HG03060 (cell line): ENCODE data around the gene HTR7.

Source experiments
- ATAC-seq: cut with Tn5 transposase; IDR thresholded peaks from one replicate; pipeline ENCODE4 v1.9.1; 2021; ENCODE audit warnings: low read depth, moderate number of reproducible peaks; ENCODE audit not compliant: unreplicated experiment

HTR7 gene

GRCh38 chr10:90745565-90745964 lies 112.3 kb downstream of the HTR7 start:
- no peak for ATAC-seq

- no peak for ATAC-seq
Measured at GRCh38 chr10:90743291-90743690, 114.5 kb downstream of the HTR7 start.

GRCh38 chr10:90741926-90742565 lies 115.8 kb downstream of the HTR7 start:
- no peak for ATAC-seq

- ATAC-seq: no peak
Measured at GRCh38 chr10:90740265-90740664, 117.6 kb downstream of the HTR7 start.

- ATAC-seq: no peak
Measured at GRCh38 chr10:90738885-90739284, 119.0 kb downstream of the HTR7 start.

GRCh38 chr10:90734415-90734814 lies 123.4 kb downstream of the HTR7 start:
- no peak for ATAC-seq

- ATAC-seq: no peak
Measured at GRCh38 chr10:90732581-90732980, 125.3 kb downstream of the HTR7 start.

GRCh38 chr10:90723416-90724068 lies 134.3 kb downstream of the HTR7 start:
- ATAC-seq: no peak

GRCh38 chr10:90722832-90723231 lies 135.0 kb downstream of the HTR7 start:
- no peak for ATAC-seq

GRCh38 chr10:90718182-90718581 lies 139.7 kb downstream of the HTR7 start:
- ATAC-seq: no peak

- no peak for ATAC-seq
Measured at GRCh38 chr10:90712529-90712928, 145.3 kb downstream of the HTR7 start.

- ATAC-seq: no peak
Measured at GRCh38 chr10:90709727-90710126, 148.1 kb downstream of the HTR7 start.

- ATAC-seq: no peak
Measured at GRCh38 chr10:90707657-90708056, 150.2 kb downstream of the HTR7 start.

- ATAC-seq: no peak
Measured at GRCh38 chr10:90701428-90701827, 156.4 kb downstream of the HTR7 start.

- ATAC-seq: no peak
Measured at GRCh38 chr10:90695915-90696676, 161.7 kb downstream of the HTR7 start.
